Activated T-cell treated with anti-CD3 and anti-CD28 coated beads, Interleukin-2, amount 50 U/mL, for 24 hours (primary cell): ENCODE measurements around the gene RAP2B.

Experiments
- DNase-seq: peaks from one replicate; pipeline ENCODE4 v3.0.0-alpha.2; 2020
- H3K27ac Mint-ChIP-seq: 2 replicates; pipeline ENCODE4 v1.8.0; 2020; ENCODE audit warnings: mild to moderate bottlenecking, mixed read lengths
- H3K27me3 Mint-ChIP-seq: 2 replicates; pipeline ENCODE4 v1.8.0; 2020; ENCODE audit warnings: mixed read lengths
- H3K36me3 Mint-ChIP-seq: 2 replicates; pipeline ENCODE4 v1.8.0; 2020; ENCODE audit warnings: low read depth, mixed read lengths
- H3K4me1 Mint-ChIP-seq: 2 replicates; pipeline ENCODE4 v1.8.0; 2020; ENCODE audit warnings: low read depth, mixed read lengths
- H3K4me3 Mint-ChIP-seq: 2 replicates; pipeline ENCODE4 v1.8.0; 2020; ENCODE audit warnings: mild to moderate bottlenecking, moderate library complexity, mixed read lengths
- H3K9me3 Mint-ChIP-seq: 2 replicates; pipeline ENCODE4 v1.8.0; 2020; ENCODE audit warnings: mixed read lengths

Gene RAP2B

GRCh38 chr3:153195349-153195879 is 33.4 kb downstream of the RAP2B start:
- H3K27ac Mint-ChIP-seq: no peak overlapping the region
- no peaks in the 10 kb centered on the region for H3K27me3 Mint-ChIP-seq
- H3K9me3 Mint-ChIP-seq: no peaks in the 10 kb centered on the region
- no peaks in the 10 kb centered on the region for H3K36me3 Mint-ChIP-seq
- H3K4me3 Mint-ChIP-seq: no peak overlapping the region
- no peaks in the 10 kb centered on the region for H3K4me1 Mint-ChIP-seq
- no peak for DNase-seq

- H3K36me3 Mint-ChIP-seq: no peaks in the 10 kb centered on the region
- H3K4me1 Mint-ChIP-seq: peaks cover 36% of the 10 kb centered on the region
- no peaks in the 10 kb centered on the region for H3K9me3 Mint-ChIP-seq
- no peak overlapping the region for H3K4me3 Mint-ChIP-seq
- H3K27me3 Mint-ChIP-seq: no peaks in the 10 kb centered on the region
- H3K27ac Mint-ChIP-seq: no peak overlapping the region
- DNase-seq: no peak
Observed at GRCh38 chr3:153209596-153209995, 47.6 kb downstream of the RAP2B start.

DNA sequence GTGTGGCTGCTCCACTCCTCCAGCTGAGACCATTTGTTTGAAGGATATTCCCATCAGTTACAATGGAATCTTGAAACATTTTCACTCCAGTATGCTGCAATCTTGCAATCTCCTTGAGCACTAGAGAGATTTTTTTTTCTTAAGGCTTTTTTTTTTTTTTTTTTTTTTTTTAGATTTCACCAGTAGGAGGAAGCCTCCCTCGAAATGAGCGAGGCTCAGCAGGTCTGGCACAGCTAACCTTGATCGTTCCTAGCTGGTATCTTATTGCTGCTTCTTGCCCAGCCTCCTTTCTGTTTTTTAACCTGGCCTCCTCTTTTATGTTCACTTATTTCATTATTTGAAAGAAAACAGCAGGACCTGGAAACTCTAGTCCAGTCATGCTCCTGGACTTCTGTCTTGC is 48.1 kb downstream of the RAP2B start:
- H3K4me1 Mint-ChIP-seq: peaks cover 37% of the 10 kb centered on the region
- H3K4me3 Mint-ChIP-seq: no peak overlapping the region
- H3K27me3 Mint-ChIP-seq: no peaks in the 10 kb centered on the region
- no peaks in the 10 kb centered on the region for H3K36me3 Mint-ChIP-seq
- H3K27ac Mint-ChIP-seq: no peak overlapping the region
- no peaks in the 10 kb centered on the region for H3K9me3 Mint-ChIP-seq
- DNase-seq: no peak

GRCh38 chr3:153210660-153211059 is 48.6 kb downstream of the RAP2B start:
- no peaks in the 10 kb centered on the region for H3K36me3 Mint-ChIP-seq
- DNase-seq: no peak

DNA sequence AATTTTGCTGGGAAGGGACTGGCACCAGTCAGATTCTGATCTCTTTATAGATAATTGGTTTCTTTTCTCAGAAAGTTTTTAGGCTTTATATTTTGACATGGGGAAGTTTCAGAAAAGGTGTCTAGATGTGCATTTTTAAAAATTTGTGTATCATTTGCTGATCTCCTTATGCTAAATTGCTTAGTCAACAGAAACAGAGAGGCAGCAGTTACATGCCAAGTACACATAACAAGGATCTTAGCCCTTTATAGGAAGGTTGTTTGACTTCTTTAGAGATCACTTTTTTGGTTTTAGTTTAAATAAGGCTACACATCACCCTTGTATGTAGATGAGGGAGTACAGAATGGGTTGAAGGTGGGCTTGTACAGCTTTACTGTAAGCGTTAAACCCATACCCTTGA is 53.5 kb downstream of the RAP2B start:
- H3K9me3 Mint-ChIP-seq: no peaks in the 10 kb centered on the region
- H3K36me3 Mint-ChIP-seq: no peaks in the 10 kb centered on the region
- H3K27ac Mint-ChIP-seq: no peak overlapping the region
- H3K27me3 Mint-ChIP-seq: no peaks in the 10 kb centered on the region
- no peak for DNase-seq
- peaks cover 53% of the 10 kb centered on the region for H3K4me1 Mint-ChIP-seq
- no peak overlapping the region for H3K4me3 Mint-ChIP-seq

More at GRCh38 chr3:153210660-153211059, 48.6 kb downstream of the RAP2B start:
- Mint-ChIP-seq H3K27ac (no peak overlapping the region), H3K4me1 (peaks cover 42% of the 10 kb centered on the region), H3K4me3 (no peak overlapping the region), H3K9me3 (no peaks in the 10 kb centered on the region), H3K27me3 (no peaks in the 10 kb centered on the region)

DNA sequence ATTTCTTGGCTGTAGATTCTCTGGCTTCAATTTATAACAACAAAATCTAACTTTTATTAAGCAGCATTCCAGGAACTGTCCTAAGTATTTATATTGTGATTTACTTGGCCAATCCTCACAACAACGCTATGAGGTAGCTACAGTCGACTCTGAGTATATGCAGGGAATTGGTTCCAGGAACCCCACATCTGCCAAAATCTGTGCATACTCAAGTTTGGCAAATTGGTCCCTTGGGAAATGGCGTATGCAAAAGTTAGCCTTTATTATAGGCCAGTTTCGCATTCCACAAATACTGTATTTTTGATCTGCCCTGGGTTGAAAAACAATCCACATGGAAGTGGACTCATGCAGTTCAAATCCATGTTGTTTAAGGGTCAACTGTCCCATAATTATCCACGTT is 53.9 kb downstream of the RAP2B start:
- no peaks in the 10 kb centered on the region for H3K27me3 Mint-ChIP-seq
- H3K27ac Mint-ChIP-seq: no peak overlapping the region
- no peaks in the 10 kb centered on the region for H3K36me3 Mint-ChIP-seq
- no peaks in the 10 kb centered on the region for H3K9me3 Mint-ChIP-seq
- no peak for DNase-seq
- peaks cover 52% of the 10 kb centered on the region for H3K4me1 Mint-ChIP-seq
- no peak overlapping the region for H3K4me3 Mint-ChIP-seq

DNA sequence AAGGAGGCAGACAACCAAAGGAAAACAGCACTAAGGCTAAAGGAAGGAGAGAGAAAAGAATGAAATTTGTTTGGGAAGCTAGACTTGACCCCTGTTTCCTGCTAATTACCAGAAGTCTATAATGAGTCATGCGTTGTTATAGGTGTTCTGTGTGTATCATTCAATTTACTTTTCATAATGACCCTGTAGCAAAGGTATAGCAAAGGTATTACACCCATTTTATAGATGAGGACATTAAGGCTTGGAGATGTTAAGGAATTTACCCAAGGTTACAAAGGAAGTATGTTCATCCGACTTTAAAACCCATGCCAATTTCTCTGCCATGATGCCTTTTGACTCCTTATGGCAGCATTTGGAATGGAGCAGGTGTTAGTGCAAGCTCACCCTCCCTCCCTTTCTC is 54.9 kb downstream of the RAP2B start:
- no peaks in the 10 kb centered on the region for H3K9me3 Mint-ChIP-seq
- no peaks in the 10 kb centered on the region for H3K27me3 Mint-ChIP-seq
- peaks cover 60% of the 10 kb centered on the region for H3K4me1 Mint-ChIP-seq
- H3K4me3 Mint-ChIP-seq: no peak overlapping the region
- no peaks in the 10 kb centered on the region for H3K36me3 Mint-ChIP-seq
- H3K27ac Mint-ChIP-seq: no peak overlapping the region
- DNase-seq: no peak

DNA sequence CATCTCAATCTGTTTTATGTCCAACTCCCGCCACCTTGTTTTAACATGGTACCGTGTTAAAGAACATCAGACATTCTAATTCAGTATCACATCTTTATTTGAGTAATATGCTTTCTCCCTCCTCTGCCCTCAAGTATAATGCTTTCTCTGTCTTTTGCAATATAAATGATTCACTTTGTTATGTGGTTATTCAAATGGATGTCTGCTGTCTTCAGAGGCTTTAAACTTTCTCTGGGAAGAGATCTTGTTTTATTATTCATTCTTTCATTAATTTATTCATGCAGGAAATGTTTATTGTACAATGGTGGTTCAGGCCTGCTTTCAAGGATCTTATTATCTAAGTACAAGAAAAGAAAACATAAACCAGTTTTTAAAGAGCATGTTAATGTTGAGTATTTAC is 57.1 kb downstream of the RAP2B start:
- no peak for DNase-seq
- Mint-ChIP-seq H3K27me3 (no peaks in the 10 kb centered on the region), H3K4me3 (no peak overlapping the region), H3K9me3 (no peaks in the 10 kb centered on the region), H3K27ac (no peak overlapping the region), H3K4me1 (peaks cover 64% of the 10 kb centered on the region), H3K36me3 (no peaks in the 10 kb centered on the region)
